Prostate gland (tissue), 2 donors: ENCODE data around the gene NCR3LG1. TPM values are rescaled to one million over a fixed set of nuclear protein-coding genes. Genes with fewer than 3 reads are reported as not detected.

Source experiments
- DNase-seq: peaks from one replicate; pipeline ENCODE4 v3.0.0-alpha.2; 2019; ENCODE audit warnings: low spot score
- H3K27ac ChIP-seq, 2 donors: fragments of 200-600 bp; sonication (generic); 2 replicates each; pipeline ENCODE4 v1.5.1; 2017 to 2019
- H3K27me3 ChIP-seq: fragments of 200-600 bp; sonication (generic); replicated peaks from 2 replicates; pipeline ENCODE4 v1.5.1; 2019; ENCODE audit not compliant: insufficient read depth
- H3K36me3 ChIP-seq, 2 donors: fragments of 200-600 bp; sonication (generic); 1 replicate in 1 of 2; 2 replicates in 1 of 2; pipeline versions ENCODE4 v1.5.1 to v1.8.1; 2017 to 2019
- H3K4me1 ChIP-seq: fragments of 200-600 bp; sonication (generic); replicated peaks from 2 replicates; pipeline ENCODE4 v1.5.1; 2019
- H3K4me3 ChIP-seq, 2 donors: fragments of 200-600 bp; sonication (generic); 2 replicates each; pipeline ENCODE4 v1.5.1; 2017 to 2019
- H3K9me3 ChIP-seq: fragments of 200-600 bp; sonication (generic); 2 replicates; pipeline ENCODE4 v1.5.1; 2017
- POLR2A ChIP-seq: fragments of 450-650 bp; IDR thresholded peaks from one replicate; pipeline ENCODE4 v1.6.1; 2016; ENCODE audit warnings: antibody characterized with exemption, mild to moderate bottlenecking
- POLR2AphosphoS5 ChIP-seq: sonication (generic); formaldehyde crosslinking; IDR thresholded peaks from one replicate; pipeline ENCODE4 v1.6.1; 2017; ENCODE audit warnings: antibody characterized with exemption
- WGBS: methylation state at CpG from one replicate; pipeline ENCODE4 v1.1.5; 2018; 5-methylcytosine and 5-hydroxymethylcytosine counted together
- intact Hi-C: fragments of 100-400 bp; cut with DNase I; formaldehyde crosslinking; loops from one replicate; pipeline ENCODE4 v1.14.2; 2022
- total RNA-seq, 2 donors: library from RNA; depleted of rRNA; stranded (reverse); fragments of >200 nt; gene quantifications; one replicate each; pipeline ENCODE4 v1.1.0, GENCODE V29; 2016
- TF ChIP-seq, protein P1 (sequence below), 4 experiments: fragments of 200-600 bp in 2 of 4; fragments of 450-650 bp in 2 of 4; sonication (generic) in 2 of 4; IDR thresholded peaks; 1 replicate in 3 of 4; 2 replicates in 1 of 4; pipeline ENCODE4 v1.5.1; 2016 to 2019; ENCODE audit warnings: antibody characterized with exemption in 4 of 4, mild to moderate bottlenecking in 2 of 4, moderate library complexity in 2 of 4

Gene NCR3LG1
- total RNA-seq, 2 donors from 2014 or later: 0.41 to 5.9 TPM

- Histone ChIP-seq H3K4me3 (no peak overlapping the region), H3K36me3 (no peaks in the 10 kb centered on the region), H3K9me3 (no peaks in the 10 kb centered on the region), H3K27me3 (no peaks in the 10 kb centered on the region), H3K4me1 (no peaks in the 10 kb centered on the region), H3K27ac (no peak overlapping the region)
- DNase-seq: no peak
- intact Hi-C loops: no loop called here
- 92% methylated on average over 20 of the region's 20 CpGs for WGBS
- TF ChIP-seq POLR2AphosphoS5: no peak
These were observed 44.0 kb downstream of the NCR3LG1 start for GRCh38 chr11:17395554-17395961.

GRCh38 chr11:17395978-17396377 lies 44.4 kb downstream of the NCR3LG1 start:
- no peak for DNase-seq
- Histone ChIP-seq H3K4me3 (no peak overlapping the region), H3K9me3 (no peaks in the 10 kb centered on the region), H3K27ac (no peak overlapping the region), H3K4me1 (no peaks in the 10 kb centered on the region), H3K27me3 (no peaks in the 10 kb centered on the region), H3K36me3 (no peaks in the 10 kb centered on the region)
- WGBS: 84% methylated on average over 6 of the region's 6 CpGs
- TF ChIP-seq POLR2AphosphoS5 (no peak), POLR2A (no peak)
- TF ChIP-seq, protein P1, sequence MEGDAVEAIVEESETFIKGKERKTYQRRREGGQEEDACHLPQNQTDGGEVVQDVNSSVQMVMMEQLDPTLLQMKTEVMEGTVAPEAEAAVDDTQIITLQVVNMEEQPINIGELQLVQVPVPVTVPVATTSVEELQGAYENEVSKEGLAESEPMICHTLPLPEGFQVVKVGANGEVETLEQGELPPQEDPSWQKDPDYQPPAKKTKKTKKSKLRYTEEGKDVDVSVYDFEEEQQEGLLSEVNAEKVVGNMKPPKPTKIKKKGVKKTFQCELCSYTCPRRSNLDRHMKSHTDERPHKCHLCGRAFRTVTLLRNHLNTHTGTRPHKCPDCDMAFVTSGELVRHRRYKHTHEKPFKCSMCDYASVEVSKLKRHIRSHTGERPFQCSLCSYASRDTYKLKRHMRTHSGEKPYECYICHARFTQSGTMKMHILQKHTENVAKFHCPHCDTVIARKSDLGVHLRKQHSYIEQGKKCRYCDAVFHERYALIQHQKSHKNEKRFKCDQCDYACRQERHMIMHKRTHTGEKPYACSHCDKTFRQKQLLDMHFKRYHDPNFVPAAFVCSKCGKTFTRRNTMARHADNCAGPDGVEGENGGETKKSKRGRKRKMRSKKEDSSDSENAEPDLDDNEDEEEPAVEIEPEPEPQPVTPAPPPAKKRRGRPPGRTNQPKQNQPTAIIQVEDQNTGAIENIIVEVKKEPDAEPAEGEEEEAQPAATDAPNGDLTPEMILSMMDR (IDR thresholded peaks at IDR 0.05): no peak
- intact Hi-C loops: no loop called here

DNA sequence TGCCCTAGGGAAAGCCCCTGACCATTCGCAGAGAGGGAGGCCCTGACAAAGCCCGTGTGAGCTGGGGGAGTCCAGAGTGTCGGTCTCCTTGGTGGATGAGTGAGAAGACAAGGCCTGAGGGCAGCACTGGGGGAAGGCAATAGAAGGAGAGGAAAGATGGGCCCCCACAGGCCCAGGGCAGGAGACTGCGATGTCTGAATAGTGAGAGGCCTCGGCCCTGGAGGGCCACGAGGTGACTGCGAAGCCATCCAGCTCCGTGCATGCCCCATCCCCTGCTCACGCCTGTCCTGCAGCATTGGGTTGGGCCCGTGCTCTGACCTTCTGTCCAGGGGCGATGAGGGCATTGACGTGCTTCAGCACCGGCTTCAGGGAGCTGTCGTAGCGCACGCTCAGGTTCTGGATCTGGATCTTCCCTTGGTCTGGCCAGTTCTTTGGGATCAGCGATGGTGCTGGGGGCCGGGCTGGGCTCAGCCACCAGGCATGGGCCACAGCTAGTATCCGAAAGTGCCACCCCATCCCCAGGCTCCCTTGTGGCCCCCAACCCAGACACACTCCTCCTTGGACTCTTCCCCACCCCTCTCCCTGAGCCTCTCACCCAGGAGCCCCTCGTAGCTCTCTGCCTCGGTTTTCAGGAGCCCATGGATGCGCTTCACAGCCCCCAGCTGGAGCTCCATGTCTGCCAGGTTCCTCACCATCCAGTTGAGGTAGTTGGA lies 45.2 kb downstream of the NCR3LG1 start:
- DNase-seq: no peak
- no peaks in the 10 kb centered on the region for H3K9me3 ChIP-seq
- intact Hi-C loops: no loop called here
- no peaks in the 10 kb centered on the region for H3K27me3 ChIP-seq
- no peak overlapping the region for H3K4me3 ChIP-seq
- H3K4me1 ChIP-seq: no peaks in the 10 kb centered on the region
- H3K36me3 ChIP-seq: no peaks in the 10 kb centered on the region
- TF ChIP-seq, protein P1 (IDR thresholded peaks at IDR 0.05): no peak
- TF ChIP-seq POLR2A (no peak), POLR2AphosphoS5 (no peak)
- WGBS: 92% methylated on average over 22 of the region's 22 CpGs
- no peak overlapping the region for H3K27ac ChIP-seq

GRCh38 chr11:17397311-17398002 lies 45.9 kb downstream of the NCR3LG1 start:
- intact Hi-C loops: no loop called here
- Histone ChIP-seq H3K4me1 (no peaks in the 10 kb centered on the region), H3K27me3 (no peaks in the 10 kb centered on the region), H3K9me3 (no peaks in the 10 kb centered on the region), H3K4me3 (no peak overlapping the region), H3K27ac (no peak overlapping the region), H3K36me3 (no peaks in the 10 kb centered on the region)
- no peak for DNase-seq
- 95% methylated on average over 14 of the region's 14 CpGs for WGBS
- TF ChIP-seq POLR2AphosphoS5: no peak
- no peak for TF ChIP-seq POLR2A
- TF ChIP-seq, protein P1 (IDR thresholded peaks at IDR 0.05): no peak

- TF ChIP-seq POLR2A (no peak), POLR2AphosphoS5 (no peak)
- TF ChIP-seq, protein P1 (IDR thresholded peaks at IDR 0.05): no peak
- DNase-seq: no peak
- intact Hi-C loops: no loop called here
These were observed 47.6 kb downstream of the NCR3LG1 start for GRCh38 chr11:17399236-17399635.

More at GRCh38 chr11:17399236-17399635, 47.6 kb downstream of the NCR3LG1 start:
- Histone ChIP-seq H3K36me3 (no peaks in the 10 kb centered on the region), H3K27me3 (no peaks in the 10 kb centered on the region), H3K4me1 (no peaks in the 10 kb centered on the region), H3K4me3 (no peak overlapping the region), H3K9me3 (no peaks in the 10 kb centered on the region), H3K27ac (no peak overlapping the region)
